ENCODE measurements around the gene RRN3.
"Not testable (repeated sequence)": the region's sequence is repeated elsewhere in the genome, so short reads cannot be mapped to it uniquely, and the experiment has no call there.

DNA sequence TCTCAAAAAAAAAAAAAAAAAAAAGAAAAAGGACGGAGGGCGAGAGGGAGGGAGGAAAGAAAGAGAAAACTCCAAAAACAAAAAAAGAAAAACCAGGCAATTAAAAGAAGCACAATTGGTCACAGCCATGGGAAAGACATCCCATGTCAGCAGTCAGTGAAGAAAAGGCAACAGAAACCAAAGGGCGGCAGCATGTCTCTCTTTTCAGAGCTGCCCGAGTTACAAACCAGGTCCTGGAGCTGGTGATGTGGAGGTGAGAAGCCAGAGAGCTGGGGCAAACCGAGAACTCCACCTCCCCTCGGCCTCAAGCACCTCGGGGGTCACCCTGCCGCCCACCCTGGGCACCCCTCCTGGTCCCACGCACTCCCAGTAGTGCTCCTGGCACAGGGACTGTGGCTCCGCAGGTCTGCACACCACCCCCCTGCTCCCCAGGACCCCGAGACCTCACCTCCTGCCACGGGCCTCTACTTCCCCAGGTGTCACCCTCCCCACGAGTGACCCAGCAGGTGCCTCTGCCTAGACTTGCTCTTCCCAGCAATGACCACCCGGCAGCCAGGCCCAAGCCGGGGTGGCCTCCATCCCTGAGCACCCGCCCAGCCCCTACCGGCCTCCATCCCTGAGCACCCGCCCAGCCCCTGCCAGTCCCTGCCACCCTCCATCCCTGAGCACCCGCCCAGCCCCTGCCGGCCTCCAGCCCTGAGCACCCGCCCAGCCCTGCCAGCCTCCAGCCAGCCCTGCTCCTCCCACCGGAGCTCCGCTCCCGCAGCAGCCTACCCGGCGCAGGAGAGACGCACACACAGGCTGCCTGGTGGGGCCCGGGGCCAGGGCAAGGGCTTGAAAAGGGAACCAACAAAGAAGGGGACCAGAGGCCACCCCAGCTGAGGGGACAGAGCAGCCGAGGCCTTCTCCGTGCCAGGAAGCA is 46.6 kb upstream of the RRN3 start:
- not testable (repeated sequence) for TF ChIP-seq CTCF (IDR thresholded peaks at IDR 0.05); EP300 (IDR thresholded peaks at IDR 0.05; ENCODE audit: low read depth)
